Urinary bladder (tissue), 4 donors: ENCODE measurements around the gene PDIA2. TPM values are rescaled to one million over a fixed set of nuclear protein-coding genes. Genes with fewer than 3 reads are reported as not detected.
"Not testable (repeated sequence)": the region's sequence is repeated elsewhere in the genome, so short reads cannot be mapped to it uniquely, and the experiment has no call there.

Source experiments
- DNase-seq: peaks from one replicate; pipeline ENCODE4 v3.0.0-alpha.2; 2015; ENCODE audit errors: extremely low spot score
- H3K27ac ChIP-seq: one replicate; pipeline ENCODE4 v1.5.1; 2013; ENCODE audit warnings: low read depth, mild to moderate bottlenecking, moderate library complexity
- H3K36me3 ChIP-seq: one replicate; pipeline ENCODE4 v1.6.1; 2013; ENCODE audit warnings: mild to moderate bottlenecking, moderate library complexity; ENCODE audit not compliant: insufficient read depth
- H3K4me1 ChIP-seq: one replicate; pipeline ENCODE4 v1.6.1; 2013; ENCODE audit warnings: mild to moderate bottlenecking, moderate library complexity; ENCODE audit not compliant: insufficient read depth
- H3K4me3 ChIP-seq: one replicate; pipeline ENCODE4 v1.5.1; 2013; ENCODE audit warnings: low read depth, low read length
- WGBS: extraction: QIAGEN DNeasy Blood & Tissue Kit; methylation state at CpG from one replicate; pipeline ENCODE4 v1.1.7; 2013; 5-methylcytosine and 5-hydroxymethylcytosine counted together
- polyA plus RNA-seq: library from polyadenylated mRNA; stranded (reverse); fragments of 200-250 nt; gene quantifications from one replicate; pipeline ENCODE4 v1.2.3, GENCODE V29; 2013
- total RNA-seq: library from RNA; depleted of rRNA; stranded (reverse); fragments of >200 nt; gene quantifications from one replicate; pipeline ENCODE4 v1.2.3, GENCODE V29; 2014
- donor health status: healthy with polysubstance abuse.
- donor health status: healthy.

The PDIA2 gene
- total and polyA plus RNA-seq, 2 donors: 0.19 to 1.1 TPM

DNA sequence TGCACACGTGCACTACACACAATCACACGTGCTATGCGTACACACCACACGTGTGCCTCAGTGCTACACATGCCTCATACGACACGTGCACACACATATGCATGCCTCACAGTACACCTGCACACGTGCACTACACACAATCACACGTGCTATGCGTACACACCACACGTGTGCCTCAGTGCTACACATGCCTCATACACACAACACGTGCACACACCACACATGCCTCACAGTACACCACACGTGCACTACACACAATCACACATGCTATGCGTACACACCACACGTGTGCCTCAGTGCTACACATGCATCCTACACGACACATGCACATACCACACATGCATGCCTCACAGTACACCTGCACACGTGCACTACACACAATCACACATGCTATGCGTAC is 15.4 kb upstream of the PDIA2 start:
- not testable (repeated sequence) for H3K4me3 ChIP-seq, H3K27ac ChIP-seq, DNase-seq, H3K36me3 ChIP-seq, H3K4me1 ChIP-seq
- 85% methylated on average over 17 of the region's 17 CpGs for WGBS

DNA sequence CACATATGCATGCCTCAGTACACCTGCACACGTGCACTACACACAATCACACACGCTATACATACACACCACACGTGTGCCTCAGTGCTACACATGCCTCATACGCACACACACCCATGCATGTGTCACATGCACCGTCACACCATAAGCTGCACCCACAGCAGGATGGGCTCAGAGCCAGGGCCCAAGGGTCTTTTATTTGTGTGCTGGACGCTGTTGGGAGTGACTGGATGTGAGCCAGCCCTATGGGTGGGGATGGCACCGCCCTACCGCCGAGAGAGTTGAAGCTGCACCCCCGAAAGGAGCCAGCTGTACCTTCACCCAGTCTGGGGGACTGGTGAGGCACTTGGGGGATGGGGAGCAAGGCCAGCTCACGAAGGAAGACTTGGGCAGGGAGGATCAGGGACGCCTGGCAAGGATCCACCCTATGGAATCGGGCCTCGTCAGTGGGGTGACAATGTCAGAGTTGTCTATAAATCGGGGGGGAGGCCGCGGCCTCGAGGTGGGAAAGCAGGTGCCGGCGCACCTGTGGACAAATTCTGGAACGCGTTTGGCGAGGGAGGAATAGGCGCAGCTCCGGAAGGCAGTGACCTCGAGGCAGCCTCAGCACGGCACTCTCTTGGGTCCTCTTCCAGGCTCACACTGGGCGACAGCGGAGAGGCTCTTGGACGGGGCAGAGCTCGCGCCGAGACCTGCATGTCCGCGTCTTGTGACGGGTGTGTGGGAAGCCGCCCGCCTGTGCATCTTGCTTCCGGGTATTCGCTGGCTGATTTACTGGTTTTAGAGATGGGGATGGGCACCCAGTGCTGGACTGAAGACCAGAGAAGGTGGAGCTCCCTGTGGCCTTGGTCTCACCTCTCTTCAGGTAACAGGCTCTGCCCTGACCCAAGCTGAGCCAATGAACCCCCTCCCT is 14.6 kb upstream of the PDIA2 start:
- peaks cover 6% of the 10 kb centered on the region for H3K36me3 ChIP-seq
- DNase-seq: no peak
- H3K27ac ChIP-seq: no peak overlapping the region
- 68% methylated on average over 40 of the region's 40 CpGs for WGBS
- no peak overlapping the region for H3K4me3 ChIP-seq
- no peaks in the 10 kb centered on the region for H3K4me1 ChIP-seq

DNA sequence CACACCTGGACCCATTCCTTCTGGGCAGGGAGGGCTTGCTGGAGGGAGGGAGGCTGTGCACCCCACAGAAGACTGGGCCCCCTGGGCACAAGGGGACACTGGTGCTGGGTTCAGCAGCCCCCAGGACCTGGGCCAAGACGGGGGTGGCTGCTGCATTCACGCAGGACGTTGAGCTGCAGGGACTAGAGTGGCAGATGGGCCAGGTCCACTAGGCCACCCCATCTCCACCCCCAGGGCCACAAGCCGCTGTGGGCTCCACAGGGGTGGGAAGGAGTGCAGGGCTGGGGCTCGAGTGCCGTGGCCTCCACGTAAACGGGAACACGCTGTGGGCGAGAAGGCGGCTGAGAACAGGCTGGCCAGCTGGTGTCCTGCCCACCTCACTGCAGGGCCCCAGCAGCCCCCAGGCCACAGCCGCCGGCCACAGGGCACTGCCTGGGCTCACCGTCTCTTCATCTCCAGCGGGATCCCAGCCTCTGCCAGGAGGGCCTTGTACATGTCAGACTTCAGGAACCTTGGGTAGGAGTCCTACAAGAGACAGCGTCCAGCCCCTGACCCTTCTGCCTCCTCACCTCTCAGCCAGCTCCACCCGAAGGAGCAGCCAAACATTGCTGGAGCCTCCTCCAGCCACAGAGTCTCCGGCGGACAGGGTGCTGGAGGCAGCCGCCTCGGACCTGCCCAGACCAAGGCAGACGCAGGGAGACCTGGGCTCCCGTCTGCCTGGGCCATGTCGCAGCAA is 13.7 kb upstream of the PDIA2 start:
- no peak overlapping the region for H3K4me3 ChIP-seq
- no peak for DNase-seq
- 76% methylated on average over 24 of the region's 24 CpGs for WGBS
- peaks cover 5% of the 10 kb centered on the region for H3K36me3 ChIP-seq
- H3K27ac ChIP-seq: no peak overlapping the region
- no peaks in the 10 kb centered on the region for H3K4me1 ChIP-seq

DNA sequence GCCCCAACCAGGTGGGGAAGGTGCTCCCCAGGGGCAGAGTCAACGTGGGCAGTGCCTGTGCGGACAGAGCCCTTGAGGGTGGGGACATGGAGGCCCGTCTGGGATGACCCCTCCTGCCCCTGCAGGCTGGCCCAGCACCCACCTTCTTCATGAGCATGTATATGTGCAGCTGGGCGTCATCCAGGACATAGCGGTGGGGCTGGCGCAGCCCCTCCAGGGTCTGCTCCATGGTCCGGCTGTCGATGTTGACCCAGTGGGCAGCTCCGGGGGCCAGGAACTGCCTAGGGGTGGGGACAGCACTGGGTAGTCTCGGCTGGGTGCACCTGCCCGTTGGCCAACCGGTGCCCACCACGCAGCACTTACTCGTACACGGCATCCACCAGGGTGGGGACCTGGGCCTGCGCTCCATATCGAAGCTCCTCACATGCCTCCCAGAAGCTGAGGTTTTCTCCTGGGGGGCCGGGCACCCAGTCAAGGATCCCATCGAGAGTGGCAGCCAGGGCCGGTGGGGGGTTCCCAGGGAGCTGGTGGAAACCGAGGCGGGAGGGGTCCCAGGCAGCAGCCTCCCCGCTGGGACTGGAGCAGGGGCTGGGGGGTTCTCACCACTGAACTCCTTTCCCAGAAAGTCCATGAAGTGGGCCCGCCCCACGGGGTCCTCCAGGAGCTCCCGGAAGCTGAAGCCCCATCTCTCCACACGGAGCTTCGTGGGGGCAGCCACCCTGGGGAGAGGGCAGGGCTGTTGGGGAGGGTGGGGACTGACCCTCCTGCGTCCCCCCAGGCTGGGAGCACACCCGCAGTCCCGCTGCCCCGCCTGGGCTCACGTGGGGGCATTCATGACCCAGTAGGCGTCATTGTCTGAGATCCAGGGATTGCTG is 12.3 kb upstream of the PDIA2 start:
- H3K27ac ChIP-seq: no peak overlapping the region
- H3K4me1 ChIP-seq: no peaks in the 10 kb centered on the region
- WGBS: 87% methylated on average over 34 of the region's 34 CpGs
- no peak overlapping the region for H3K4me3 ChIP-seq
- no peaks in the 10 kb centered on the region for H3K36me3 ChIP-seq
- DNase-seq: no peak

DNA sequence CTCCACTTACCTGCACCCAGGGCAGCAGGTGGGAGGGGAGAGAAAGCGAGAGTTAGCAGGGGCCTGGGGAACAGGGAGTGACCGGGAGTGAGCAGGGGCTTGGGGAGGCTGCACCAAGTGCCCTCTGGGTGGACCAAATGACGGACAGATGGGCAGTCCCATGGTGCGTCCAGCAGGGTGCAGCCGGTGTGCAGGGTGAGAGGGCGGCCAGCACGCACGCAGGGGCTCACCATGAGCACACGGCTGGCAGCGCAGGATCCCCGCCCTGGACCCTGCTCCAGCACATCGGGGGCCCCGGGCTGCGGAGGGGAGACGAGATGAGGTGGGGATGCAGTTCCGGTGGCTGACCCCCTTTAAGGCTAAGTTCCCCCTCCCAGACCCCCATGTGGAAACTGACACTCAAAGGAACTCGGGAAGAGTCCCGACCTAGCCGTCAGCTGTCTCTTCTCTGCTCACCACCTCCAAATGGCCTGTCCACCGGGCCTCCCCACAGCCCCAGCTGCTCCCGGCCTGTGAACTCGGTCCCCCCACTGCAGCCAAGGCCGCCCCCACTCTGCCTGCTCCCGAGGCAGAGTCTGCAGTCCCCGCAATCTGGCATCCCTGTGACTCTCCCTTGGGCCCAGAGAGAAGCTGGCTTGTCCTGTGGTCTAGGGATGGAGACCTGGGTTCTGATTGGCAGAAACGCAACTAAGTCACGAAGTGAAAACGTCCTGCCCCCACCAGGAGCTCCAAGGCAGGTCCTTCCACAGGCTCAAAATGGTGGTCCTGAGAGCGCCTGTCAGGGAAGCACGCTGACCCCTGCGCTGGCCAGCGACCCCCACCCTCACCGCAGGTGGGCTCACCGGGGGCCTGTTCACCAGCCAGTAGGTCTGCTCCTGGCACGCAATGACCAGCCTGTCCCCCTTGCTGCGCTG is 10.1 kb upstream of the PDIA2 start:
- Histone ChIP-seq H3K4me3 (no peak overlapping the region), H3K36me3 (no peaks in the 10 kb centered on the region), H3K4me1 (no peaks in the 10 kb centered on the region), H3K27ac (no peak overlapping the region)
- 74% methylated on average over 36 of the region's 36 CpGs for WGBS
- no peak for DNase-seq

DNA sequence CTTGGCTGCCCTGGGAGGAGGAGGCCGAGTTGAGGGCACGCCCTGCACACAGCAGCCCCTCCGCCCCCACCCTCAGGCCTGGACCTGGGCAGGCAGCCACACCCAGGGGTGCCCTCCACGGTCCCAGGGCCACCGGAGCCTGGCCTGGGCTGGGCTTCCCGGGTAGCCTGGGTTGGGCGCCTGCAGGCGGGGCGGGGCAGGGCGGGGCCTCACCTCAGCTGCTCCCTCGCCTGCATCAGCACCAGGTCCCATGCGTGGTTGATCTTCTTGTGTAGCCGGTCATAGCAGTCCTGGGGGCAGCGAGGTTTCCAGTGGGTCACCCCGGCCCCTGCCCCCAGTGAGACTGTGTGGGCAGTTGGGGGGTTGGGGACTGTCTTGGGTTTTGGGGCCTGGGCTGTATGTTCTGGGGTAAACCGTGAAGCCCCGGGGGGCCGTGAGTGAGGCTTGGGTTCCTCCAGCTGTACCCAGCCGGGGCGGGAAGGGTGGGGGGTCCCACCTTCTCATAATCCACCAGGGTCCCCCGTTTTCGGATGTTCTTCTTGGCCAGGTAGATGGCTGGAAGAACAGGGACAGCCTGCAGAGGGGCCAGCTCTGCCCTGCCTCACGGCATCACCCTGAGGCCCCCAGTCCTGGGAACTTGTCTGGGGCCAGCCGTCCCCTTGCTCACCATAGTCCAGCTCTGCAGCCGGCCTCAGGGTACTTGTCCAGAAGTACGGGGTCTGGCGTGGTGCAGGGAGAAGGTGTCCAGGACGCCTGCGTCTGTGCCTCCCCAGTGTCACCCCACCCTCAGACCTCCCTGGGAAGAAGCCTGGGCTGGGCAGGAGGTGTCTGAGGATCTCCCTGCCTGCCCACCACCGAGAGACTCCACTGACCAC is 9.2 kb upstream of the PDIA2 start:
- Histone ChIP-seq H3K27ac (no peak overlapping the region), H3K4me3 (no peak overlapping the region), H3K36me3 (no peaks in the 10 kb centered on the region), H3K4me1 (no peaks in the 10 kb centered on the region)
- no peak for DNase-seq
- 81% methylated on average over 30 of the region's 30 CpGs for WGBS

DNA sequence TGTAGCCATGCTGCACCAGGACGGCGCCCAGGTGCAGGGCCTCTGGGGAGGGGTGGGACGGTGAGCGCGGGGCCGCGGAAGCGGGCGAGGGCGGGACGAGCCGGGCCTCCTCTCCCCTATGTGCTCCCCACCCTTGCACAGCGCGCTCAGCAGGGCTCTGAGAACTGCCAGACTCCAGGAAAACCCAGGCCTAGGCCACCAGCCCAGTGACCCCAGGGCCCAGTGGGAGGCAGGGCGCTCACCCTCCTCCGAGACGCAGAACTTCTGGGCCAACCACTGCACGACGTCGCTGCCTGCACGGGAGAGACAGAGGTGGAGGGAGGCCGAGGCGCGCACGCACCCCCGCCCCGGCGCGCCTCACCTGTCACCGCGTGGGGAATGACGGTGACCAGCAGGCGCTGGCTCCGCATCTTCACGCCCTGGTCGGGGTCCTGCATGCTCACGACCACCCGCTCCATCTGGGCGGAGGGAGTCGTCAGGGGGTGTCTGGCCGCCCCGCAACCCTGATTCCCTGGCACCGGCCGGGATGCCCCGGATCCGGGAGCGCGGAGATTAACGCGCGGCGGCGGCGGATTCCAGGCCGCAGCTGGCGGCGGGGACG is 7.8 kb upstream of the PDIA2 start:
- no peaks in the 10 kb centered on the region for H3K36me3 ChIP-seq
- no peak overlapping the region for H3K27ac ChIP-seq
- 2% methylated on average over 58 of the region's 58 CpGs for whole genome bisulfite sequencing
- no peak for DNase-seq
- no peaks in the 10 kb centered on the region for H3K4me1 ChIP-seq
- peak overlapping the region; percentile 44 for H3K4me3 ChIP-seq

DNA sequence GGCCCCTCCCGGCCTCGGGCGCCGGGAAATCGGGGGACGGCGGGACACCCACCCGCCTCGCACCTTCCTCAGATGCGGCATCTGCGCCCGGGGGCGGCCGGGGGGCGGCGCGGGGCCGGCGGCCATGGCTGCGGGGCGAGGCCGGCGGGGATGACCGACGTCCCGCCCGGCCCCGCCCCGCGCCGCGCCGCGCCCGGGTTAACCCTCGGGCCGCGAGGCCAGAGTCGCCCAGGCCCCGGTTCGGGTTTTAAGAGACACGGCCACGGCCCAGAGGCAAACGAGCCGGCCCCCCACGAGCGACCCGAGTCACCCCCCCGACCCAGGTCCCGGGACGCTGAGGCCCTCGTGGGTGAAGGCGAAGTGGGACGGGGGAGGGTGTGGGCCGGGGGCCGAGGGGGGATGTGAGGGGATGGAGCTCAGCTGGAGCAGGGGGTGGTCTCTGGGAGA is 7.2 kb upstream of the PDIA2 start, which contains the start of gene RGS11:
Gene RGS11 (minus strand): TSS at position 159 of the 447 bp plus-strand sequence. CDS start 33 bp downstream, at position 126.
- Histone ChIP-seq H3K27ac (no peak within 1 kb of the TSS), H3K4me1 (no peaks in the 10 kb centered on the region), H3K4me3 (peak within 1 kb of the TSS; percentile 44), H3K36me3 (no peaks in the 10 kb centered on the region)
- DNase-seq: no peak
- WGBS: 3% methylated on average over 56 of the region's 56 CpGs

DNA sequence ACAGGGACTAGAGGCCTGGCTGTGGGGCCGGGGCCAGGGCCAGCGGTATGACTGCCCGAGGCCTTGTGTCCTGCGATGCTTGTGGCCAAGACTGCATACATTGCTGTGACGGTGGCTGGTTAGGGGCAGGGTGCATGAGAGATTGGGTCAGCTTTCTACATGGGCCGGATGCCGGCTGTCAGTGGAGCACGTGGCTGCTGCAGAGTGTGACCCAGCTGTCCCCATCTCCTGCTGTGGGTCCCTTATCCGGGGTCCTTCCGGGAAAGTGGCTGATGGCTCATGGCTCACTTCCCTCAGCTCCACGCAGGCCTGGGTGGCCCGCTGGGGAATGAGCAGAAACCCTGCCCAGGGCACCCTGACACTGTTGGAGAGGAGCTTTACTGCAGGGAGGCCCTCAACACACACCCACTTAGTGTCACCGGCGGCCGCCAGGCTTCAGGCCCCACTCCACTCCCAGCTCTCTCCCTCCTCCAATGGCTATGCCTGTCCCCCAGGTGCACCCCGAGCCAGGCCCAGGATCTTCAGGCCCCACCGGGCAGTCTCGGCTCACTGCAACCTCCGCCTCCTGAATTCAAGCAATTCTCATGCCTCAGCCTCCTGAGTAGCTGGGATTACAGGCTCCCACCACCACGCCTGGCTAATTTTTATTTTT is 6.4 kb upstream of the PDIA2 start:
- Histone ChIP-seq H3K36me3 (no peaks in the 10 kb centered on the region), H3K27ac (no peak overlapping the region), H3K4me1 (no peaks in the 10 kb centered on the region), H3K4me3 (no peak overlapping the region)
- no peak for DNase-seq
- 83% methylated on average over 20 of the region's 20 CpGs for WGBS

DNA sequence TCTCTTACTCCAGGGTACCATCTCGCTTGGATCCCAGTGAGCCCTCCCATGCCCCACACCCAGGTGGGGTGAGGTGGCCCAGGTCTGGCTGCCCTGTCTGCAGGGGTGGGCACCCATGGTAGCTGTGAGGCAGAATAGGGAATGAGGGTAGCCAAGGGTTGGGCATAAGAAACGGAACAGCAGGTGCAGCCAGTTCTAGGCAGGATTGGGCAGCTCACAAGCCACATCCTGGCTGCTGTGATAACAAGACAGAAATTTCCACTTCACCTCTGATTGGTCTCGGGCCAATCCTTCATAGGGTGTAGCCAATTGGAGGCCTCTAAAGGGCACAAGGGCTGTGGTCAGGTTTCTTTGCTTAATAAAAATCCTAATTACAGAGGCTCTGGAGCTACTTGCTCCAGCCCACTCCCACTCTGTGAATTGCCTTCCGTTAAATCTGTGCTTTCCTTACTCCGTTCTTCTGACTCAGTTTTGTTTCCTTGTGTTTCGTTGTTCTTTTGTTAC is 4.0 kb upstream of the PDIA2 start:
- no peaks in the 10 kb centered on the region for H3K4me1 ChIP-seq
- 57% methylated on average over 6 of the region's 6 CpGs for WGBS
- H3K4me3 ChIP-seq: no peak overlapping the region
- H3K36me3 ChIP-seq: no peaks in the 10 kb centered on the region
- no peak overlapping the region for H3K27ac ChIP-seq
- no peak for DNase-seq

DNA sequence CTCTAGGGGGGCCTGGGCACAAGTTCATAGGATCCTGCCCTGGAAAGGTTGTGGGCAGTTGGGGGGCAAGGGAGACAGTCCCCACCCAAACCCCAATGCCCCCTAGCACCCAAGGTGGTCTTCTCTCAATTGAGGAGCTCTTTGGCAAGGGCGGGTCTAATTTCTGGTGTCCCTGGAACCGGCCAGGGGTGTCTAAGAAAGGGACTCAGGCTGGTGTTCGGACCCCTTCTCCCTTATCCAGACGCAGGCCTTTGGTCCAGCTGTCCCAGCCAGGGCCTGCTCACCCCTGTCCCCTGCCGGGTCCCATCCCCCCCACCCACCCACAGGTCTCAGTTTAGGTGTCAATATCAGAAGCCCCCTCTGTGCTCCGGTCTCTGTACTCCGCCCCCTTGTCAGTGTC is 3.4 kb upstream of the PDIA2 start:
- Histone ChIP-seq H3K36me3 (no peaks in the 10 kb centered on the region), H3K27ac (no peak overlapping the region), H3K4me3 (no peak overlapping the region), H3K4me1 (no peaks in the 10 kb centered on the region)
- DNase-seq: no peak
- WGBS: 69% methylated on average over 7 of the region's 7 CpGs
